HEK293 (cell line): ENCODE measurements around the gene ENTPD3.
A peak's percentile ranks its signal among the peaks of the same experiment; 100 is the strongest.

ENCODE experiments used
- CTCF ChIA-PET: fragments of 350-600 bp; formaldehyde crosslinking; extraction: SDS; loops from one replicate; lab custom pipeline; 2021; ENCODE audit warnings: antibody characterized with exemption; lab: Yijun Ruan, JAX
- POLR2A ChIA-PET: fragments of 300-600 bp; formaldehyde crosslinking; extraction: SDS; loops from one replicate; lab custom pipeline; 2020; ENCODE audit warnings: antibody characterized with exemption, inconsistent platforms; lab: Yijun Ruan, JAX
- H3K27ac ChIP-seq: fragments of 200-500 bp; sonication (Bioruptor generic); 2 replicates; pipeline ENCODE4 v1.5.1; 2014; ENCODE audit warnings: low read depth, low read length, control low read depth, inconsistent platforms; ENCODE audit errors: extremely low read depth
- H3K36me3 ChIP-seq, 2 experiments: fragments of 200-500 bp in 1 of 2; sonication (Bioruptor generic) in 1 of 2; 1 replicate in 1 of 2; 2 replicates in 1 of 2; pipeline ENCODE4 v1.5.1; 2014 to 2017; ENCODE audit warnings: inconsistent platforms in 2 of 2, low read length in 2 of 2; ENCODE audit not compliant: control insufficient read depth in 2 of 2, insufficient read depth in 1 of 2
- H3K4me1 ChIP-seq: fragments of 200-500 bp; sonication (Bioruptor generic); 2 replicates; pipeline ENCODE4 v1.5.1; 2014; ENCODE audit warnings: mild to moderate bottlenecking, low read length, inconsistent platforms; ENCODE audit not compliant: control insufficient read depth, insufficient read depth
- H3K4me3 ChIP-seq: 2 replicates; pipeline ENCODE4 v1.5.1; 2011; ENCODE audit warnings: low read depth, mild to moderate bottlenecking, control low read depth, low read length, moderate library complexity
- H3K9me3 ChIP-seq: fragments of 200-500 bp; sonication (Bioruptor generic); 2 replicates; pipeline ENCODE4 v1.5.1; 2014; ENCODE audit warnings: low read depth, low read length, inconsistent platforms; ENCODE audit not compliant: control insufficient read depth, insufficient read depth
- KLF8 ChIP-seq: fragments of 450-650 bp; formaldehyde crosslinking; IDR thresholded peaks from 2 replicates; pipeline ENCODE4 v1.5.1; 2016; ENCODE audit warnings: missing biosample characterization, missing genetic modification characterization
- SP3 ChIP-seq: fragments of 450-650 bp; formaldehyde crosslinking; IDR thresholded peaks from 2 replicates; pipeline ENCODE4 v1.5.1; 2016; ENCODE audit warnings: missing biosample characterization, missing genetic modification characterization
- ZBTB20 ChIP-seq: fragments of 450-650 bp; formaldehyde crosslinking; IDR thresholded peaks from 2 replicates; pipeline ENCODE4 v1.5.1; 2016; ENCODE audit warnings: missing biosample characterization, missing genetic modification characterization
- ZBTB8A ChIP-seq: fragments of 450-650 bp; formaldehyde crosslinking; IDR thresholded peaks from 2 replicates; pipeline ENCODE4 v1.5.1; 2016; ENCODE audit warnings: missing biosample characterization, missing genetic modification characterization
- ZFP41 ChIP-seq: fragments of 450-650 bp; formaldehyde crosslinking; IDR thresholded peaks from 2 replicates; pipeline ENCODE4 v1.5.1; 2016; ENCODE audit warnings: missing biosample characterization, missing genetic modification characterization, borderline replicate concordance
- ZIC2 ChIP-seq: fragments of 450-650 bp; formaldehyde crosslinking; IDR thresholded peaks from 2 replicates; pipeline ENCODE4 v1.5.1; 2016; ENCODE audit warnings: missing biosample characterization, missing genetic modification characterization
- ZNF157 ChIP-seq: fragments of 450-650 bp; formaldehyde crosslinking; IDR thresholded peaks from 2 replicates; pipeline ENCODE4 v1.5.1; 2016; ENCODE audit warnings: missing biosample characterization, missing genetic modification characterization
- ZNF175 ChIP-seq: fragments of 450-650 bp; formaldehyde crosslinking; IDR thresholded peaks from 2 replicates; pipeline ENCODE4 v1.5.1; 2016; ENCODE audit warnings: missing biosample characterization, missing genetic modification characterization
- ZNF274 ChIP-seq, 2 experiments: fragments of 200-500 bp in 1 of 2; fragments of 450-650 bp in 1 of 2; sonication (Bioruptor generic) in 1 of 2; formaldehyde crosslinking in 1 of 2; IDR thresholded peaks; 2 replicates each; pipeline versions ENCODE4 v1.5.1 to v1.6.1; 2014 to 2016; ENCODE audit warnings: borderline replicate concordance in 1 of 2, inconsistent platforms in 1 of 2, low read length in 1 of 2, missing biosample characterization in 1 of 2, missing genetic modification characterization in 1 of 2
- ZNF324 ChIP-seq: fragments of 450-650 bp; formaldehyde crosslinking; IDR thresholded peaks from 2 replicates; pipeline ENCODE4 v1.5.1; 2016; ENCODE audit warnings: missing biosample characterization, missing genetic modification characterization
- ZNF416 ChIP-seq: fragments of 450-650 bp; formaldehyde crosslinking; IDR thresholded peaks from 2 replicates; pipeline ENCODE4 v1.5.1; 2016; ENCODE audit warnings: missing biosample characterization, missing genetic modification characterization
- ZNF521 ChIP-seq: fragments of 450-650 bp; formaldehyde crosslinking; IDR thresholded peaks from 2 replicates; pipeline ENCODE4 v1.5.1; 2017; ENCODE audit warnings: missing biosample characterization, mild to moderate bottlenecking, missing genetic modification characterization
- ZNF560 ChIP-seq: fragments of 450-650 bp; formaldehyde crosslinking; IDR thresholded peaks from 2 replicates; pipeline ENCODE4 v1.5.1; 2017; ENCODE audit warnings: missing biosample characterization, missing genetic modification characterization, borderline replicate concordance
- ZNF629 ChIP-seq: fragments of 450-650 bp; formaldehyde crosslinking; IDR thresholded peaks from 2 replicates; pipeline ENCODE4 v1.5.1; 2017; ENCODE audit warnings: missing biosample characterization, missing genetic modification characterization
- ZNF776 ChIP-seq: fragments of 450-650 bp; formaldehyde crosslinking; IDR thresholded peaks from 2 replicates; pipeline ENCODE4 v1.5.0; 2017; ENCODE audit warnings: missing biosample characterization, missing genetic modification characterization, borderline replicate concordance
- ZNF777 ChIP-seq: fragments of 450-650 bp; formaldehyde crosslinking; IDR thresholded peaks from 2 replicates; pipeline ENCODE4 v1.5.1; 2017; ENCODE audit warnings: missing biosample characterization, missing genetic modification characterization, borderline replicate concordance
- TF ChIP-seq, protein P1 (sequence below): fragments of 450-650 bp; formaldehyde crosslinking; IDR thresholded peaks from 2 replicates; pipeline ENCODE4 v1.5.1; 2016; ENCODE audit warnings: missing biosample characterization, missing genetic modification characterization
- TF ChIP-seq, protein P2 (sequence below): fragments of 450-650 bp; formaldehyde crosslinking; IDR thresholded peaks from 2 replicates; pipeline ENCODE4 v1.5.1; 2016; ENCODE audit warnings: missing biosample characterization, missing genetic modification characterization

The ENTPD3 gene, protein sequence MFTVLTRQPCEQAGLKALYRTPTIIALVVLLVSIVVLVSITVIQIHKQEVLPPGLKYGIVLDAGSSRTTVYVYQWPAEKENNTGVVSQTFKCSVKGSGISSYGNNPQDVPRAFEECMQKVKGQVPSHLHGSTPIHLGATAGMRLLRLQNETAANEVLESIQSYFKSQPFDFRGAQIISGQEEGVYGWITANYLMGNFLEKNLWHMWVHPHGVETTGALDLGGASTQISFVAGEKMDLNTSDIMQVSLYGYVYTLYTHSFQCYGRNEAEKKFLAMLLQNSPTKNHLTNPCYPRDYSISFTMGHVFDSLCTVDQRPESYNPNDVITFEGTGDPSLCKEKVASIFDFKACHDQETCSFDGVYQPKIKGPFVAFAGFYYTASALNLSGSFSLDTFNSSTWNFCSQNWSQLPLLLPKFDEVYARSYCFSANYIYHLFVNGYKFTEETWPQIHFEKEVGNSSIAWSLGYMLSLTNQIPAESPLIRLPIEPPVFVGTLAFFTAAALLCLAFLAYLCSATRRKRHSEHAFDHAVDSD

DNA sequence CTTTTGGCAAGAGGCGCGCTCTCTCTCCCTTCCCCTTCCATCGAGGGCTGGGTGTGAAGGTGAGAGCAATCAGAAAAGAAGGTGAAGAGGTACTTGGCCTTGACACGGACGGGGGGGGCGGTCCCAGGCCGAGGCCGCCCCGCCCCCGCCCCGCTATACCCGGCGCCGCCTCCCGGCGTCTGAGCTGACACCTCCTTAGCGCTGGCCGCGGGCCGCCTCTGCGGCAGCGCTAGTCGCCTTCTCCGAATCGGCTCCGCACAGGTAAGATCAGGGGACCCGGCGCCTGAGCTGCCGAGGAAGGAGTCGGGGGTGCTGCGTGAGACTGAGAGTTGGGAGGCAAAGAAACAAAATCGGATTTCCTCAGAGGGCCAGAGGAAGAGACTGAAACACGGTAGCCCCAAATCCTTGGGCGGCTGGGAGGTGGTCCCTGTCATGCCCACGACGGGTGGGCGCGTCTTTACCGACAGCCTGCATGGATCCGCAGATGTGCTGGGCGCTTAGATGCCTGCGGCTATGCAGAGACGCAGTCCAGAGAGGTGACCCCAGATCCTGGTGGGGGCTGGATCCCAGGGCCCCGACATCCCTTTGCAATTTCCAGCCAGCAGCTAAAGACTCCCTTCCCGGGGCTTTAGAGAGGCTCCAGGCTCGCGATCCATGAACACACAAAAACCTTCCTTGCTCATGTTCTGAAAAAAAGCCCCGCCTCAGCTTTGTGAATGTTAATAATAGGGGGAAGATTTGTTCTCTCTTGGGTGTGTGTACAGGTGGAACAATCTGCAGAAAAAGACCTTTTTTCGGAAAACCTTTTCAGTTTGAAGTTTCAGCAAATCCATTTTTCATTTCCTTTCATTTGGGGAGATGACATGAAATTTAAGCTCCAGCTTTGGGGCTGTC lies at the start of gene ENTPD3:
Gene ENTPD3 (plus strand): TSS at position 184 of the 894 bp plus-strand sequence. CDS start 874 bp downstream, outside the sequence.
- H3K4me1 ChIP-seq: no peaks in the 10 kb centered on the region
- no peak for TF ChIP-seq ZNF157 (tag by site-specific recombination)
- no peak for TF ChIP-seq ZNF777 (tag by site-specific recombination)
- TF ChIP-seq, protein P1, sequence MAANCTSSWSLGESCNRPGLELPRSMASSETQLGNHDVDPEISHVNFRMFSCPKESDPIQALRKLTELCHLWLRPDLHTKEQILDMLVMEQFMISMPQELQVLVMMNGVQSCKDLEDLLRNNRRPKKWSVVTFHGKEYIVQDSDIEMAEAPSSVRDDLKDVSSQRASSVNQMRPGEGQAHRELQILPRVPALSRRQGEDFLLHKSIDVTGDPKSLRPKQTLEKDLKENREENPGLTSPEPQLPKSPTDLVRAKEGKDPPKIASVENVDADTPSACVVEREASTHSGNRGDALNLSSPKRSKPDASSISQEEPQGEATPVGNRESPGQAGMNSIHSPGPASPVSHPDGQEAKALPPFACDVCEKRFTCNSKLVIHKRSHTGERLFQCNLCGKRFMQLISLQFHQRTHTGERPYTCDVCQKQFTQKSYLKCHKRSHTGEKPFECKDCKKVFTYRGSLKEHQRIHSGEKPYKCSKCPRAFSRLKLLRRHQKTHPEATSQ (tag by site-specific recombination): no peak
- no peak for TF ChIP-seq ZNF629
- TF ChIP-seq KLF8 (tag by site-specific recombination): no peak
- TF ChIP-seq ZNF175 (tag by site-specific recombination): no peak
- no peak for TF ChIP-seq ZNF324 (tag by site-specific recombination)
- TF ChIP-seq ZBTB8A (tag by site-specific recombination): no peak
- TF ChIP-seq ZFP41 (tag by site-specific recombination): no peak
- TF ChIP-seq, protein P2, sequence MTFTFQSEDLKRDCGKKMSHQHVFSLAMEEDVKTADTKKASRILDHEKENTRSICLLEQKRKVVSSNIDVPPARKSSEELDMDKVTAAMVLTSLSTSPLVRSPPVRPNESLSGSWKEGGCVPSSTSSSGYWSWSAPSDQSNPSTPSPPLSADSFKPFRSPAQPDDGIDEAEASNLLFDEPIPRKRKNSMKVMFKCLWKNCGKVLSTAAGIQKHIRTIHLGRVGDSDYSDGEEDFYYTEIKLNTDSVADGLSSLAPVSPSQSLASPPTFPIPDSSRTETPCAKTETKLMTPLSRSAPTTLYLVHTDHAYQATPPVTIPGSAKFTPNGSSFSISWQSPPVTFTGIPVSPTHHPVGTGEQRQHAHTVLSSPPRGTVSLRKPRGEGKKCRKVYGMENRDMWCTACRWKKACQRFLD (tag by site-specific recombination): no peak
- TF ChIP-seq ZIC2 (tag by site-specific recombination): no peak
- POLR2A ChIA-PET: no interaction called here
- no peaks in the 10 kb centered on the region for H3K9me3 ChIP-seq
- peak within 1 kb of the TSS; percentile 6; the same call in 1 of the 2 replicates for H3K4me3 ChIP-seq
- no peaks in the 10 kb centered on the region for H3K36me3 ChIP-seq
- no peak within 1 kb of the TSS for H3K27ac ChIP-seq
- CTCF ChIA-PET: no interaction called here

DNA sequence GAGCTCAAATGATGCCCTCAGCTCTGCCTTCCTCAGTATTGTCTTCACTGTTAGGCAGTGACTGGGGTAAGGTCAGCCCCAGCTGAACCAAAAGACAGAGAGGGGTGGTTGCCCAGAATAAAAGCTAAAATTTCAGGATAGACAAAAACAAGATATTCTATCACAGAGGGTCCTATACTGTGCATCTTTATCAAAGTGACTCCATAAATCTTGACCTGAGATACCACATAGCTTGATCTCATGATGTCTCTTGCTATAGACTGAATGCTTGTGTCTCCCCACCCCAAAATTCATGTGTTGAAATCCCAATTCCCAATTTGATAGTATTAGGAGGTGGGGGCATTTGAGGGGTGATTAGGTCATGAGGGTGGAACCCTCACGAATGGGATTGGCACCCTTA lies 47.1 kb upstream of the ENTPD3 start:
- Histone ChIP-seq H3K4me3 (no peak overlapping the region), H3K36me3 (no peaks in the 10 kb centered on the region), H3K27ac (no peak overlapping the region), H3K9me3 (no peaks in the 10 kb centered on the region), H3K4me1 (no peaks in the 10 kb centered on the region)
- ChIA-PET POLR2A (no interaction called here), CTCF (no interaction called here)
- TF ChIP-seq SP3 (tag by site-specific recombination) (no peak), ZNF416 (no peak), ZBTB20 (no peak), ZNF776 (tag by site-specific recombination) (no peak), ZNF521 (no peak), ZNF560 (tag by site-specific recombination) (no peak), ZNF274 (IDR thresholded peaks at IDR 0.05; ENCODE audit: low read length) (no peak), ZNF274 (tag by site-specific recombination; IDR thresholded peaks at IDR 0.05; ENCODE audit: borderline replicate concordance) (no peak), ZNF324 (tag by site-specific recombination) (no peak)
